ENCODE measurements around the gene DXO.

DXO gene

GRCh38 chr6:31967926-31968320 lies 4.0 kb downstream of the DXO start:
- H3K4me3 ChIP-seq (ENCODE audit: insufficient read depth, low read length, poor library complexity, severe bottlenecking): no peak overlapping the region
- H3K9me2 ChIP-seq (replicated peaks; ENCODE audit: insufficient read depth, low read length): no peaks in the 10 kb centered on the region
- no peaks in the 10 kb centered on the region for H3K9me3 ChIP-seq (ENCODE audit: insufficient read depth, low read length)
- no peak overlapping the region for H3K4me2 ChIP-seq (ENCODE audit: low read depth, low read length, poor library complexity, severe bottlenecking)
- TF ChIP-seq CTCF (IDR thresholded peaks at IDR 0.05; ENCODE audit: insufficient read depth, low read length, poor library complexity, severe bottlenecking) (no peak), EZH2phosphoT487 (conservative IDR thresholded peaks at IDR 0.05; ENCODE audit: low read length) (no peak)
- H3F3A ChIP-seq (ENCODE audit: insufficient read depth): peaks cover 6% of the 10 kb centered on the region
- no peaks in the 10 kb centered on the region for H4K20me1 ChIP-seq (ENCODE audit: low read depth, low read length)
- peaks cover 16% of the 10 kb centered on the region for H3K79me2 ChIP-seq (ENCODE audit: insufficient read depth, low read length)
- no peak overlapping the region for H3K27ac ChIP-seq (ENCODE audit: low read depth, low read length)
- no peaks in the 10 kb centered on the region for H3K27me3 ChIP-seq (ENCODE audit: low read length)
- no peak overlapping the region for H3K9ac ChIP-seq (ENCODE audit: low read length)
- H2AFZ ChIP-seq (ENCODE audit: low read depth, low read length, severe bottlenecking): no peak overlapping the region
- peaks cover 3% of the 10 kb centered on the region; the same call in 1 of the 2 replicates for H3K36me3 ChIP-seq (ENCODE audit: low read length)

- Histone ChIP-seq H3K79me2 (ENCODE audit: insufficient read depth, low read length) (peaks cover 11% of the 10 kb centered on the region; the same call in 1 of the 2 replicates), H3K27me3 (ENCODE audit: low read length) (no peaks in the 10 kb centered on the region), H3F3A (ENCODE audit: insufficient read depth) (peaks cover 6% of the 10 kb centered on the region), H3K4me3 (ENCODE audit: insufficient read depth, low read length, poor library complexity, severe bottlenecking) (no peak overlapping the region), H3K9me3 (ENCODE audit: insufficient read depth, low read length) (no peaks in the 10 kb centered on the region), H4K20me1 (ENCODE audit: low read depth, low read length) (no peaks in the 10 kb centered on the region), H2AFZ (ENCODE audit: low read depth, low read length, severe bottlenecking) (no peak overlapping the region), H3K27ac (ENCODE audit: low read depth, low read length) (no peak overlapping the region), H3K4me2 (ENCODE audit: low read depth, low read length, poor library complexity, severe bottlenecking) (no peak overlapping the region), H3K36me3 (ENCODE audit: low read length) (peaks cover 3% of the 10 kb centered on the region; the same call in 1 of the 2 replicates), H3K9ac (ENCODE audit: low read length) (no peak overlapping the region), H3K9me2 (replicated peaks; ENCODE audit: insufficient read depth, low read length) (no peaks in the 10 kb centered on the region)
- TF ChIP-seq EZH2phosphoT487 (conservative IDR thresholded peaks at IDR 0.05; ENCODE audit: low read length): no peak
- no peak for TF ChIP-seq CTCF (IDR thresholded peaks at IDR 0.05; ENCODE audit: insufficient read depth, low read length, poor library complexity, severe bottlenecking)
Measured at GRCh38 chr6:31966997-31967925, 4.7 kb downstream of the DXO start.

GRCh38 chr6:31966506-31966905 lies 5.4 kb downstream of the DXO start:
- no peak for TF ChIP-seq EZH2phosphoT487 (conservative IDR thresholded peaks at IDR 0.05; ENCODE audit: low read length)
- TF ChIP-seq CTCF (IDR thresholded peaks at IDR 0.05; ENCODE audit: insufficient read depth, low read length, poor library complexity, severe bottlenecking): no peak
- no peaks in the 10 kb centered on the region for H4K20me1 ChIP-seq (ENCODE audit: low read depth, low read length)
- H3K4me3 ChIP-seq (ENCODE audit: insufficient read depth, low read length, poor library complexity, severe bottlenecking): no peak overlapping the region
- no peaks in the 10 kb centered on the region for H3K9me2 ChIP-seq (replicated peaks; ENCODE audit: insufficient read depth, low read length)
- H2AFZ ChIP-seq (ENCODE audit: low read depth, low read length, severe bottlenecking): no peak overlapping the region
- peaks cover 8% of the 10 kb centered on the region; the same call in 1 of the 2 replicates for H3K79me2 ChIP-seq (ENCODE audit: insufficient read depth, low read length)
- no peak overlapping the region for H3K27ac ChIP-seq (ENCODE audit: low read depth, low read length)
- H3F3A ChIP-seq (ENCODE audit: insufficient read depth): peaks cover 6% of the 10 kb centered on the region
- H3K27me3 ChIP-seq (ENCODE audit: low read length): no peaks in the 10 kb centered on the region
- H3K9ac ChIP-seq (ENCODE audit: low read length): no peak overlapping the region
- peaks cover 3% of the 10 kb centered on the region; the same call in 1 of the 2 replicates for H3K36me3 ChIP-seq (ENCODE audit: low read length)
- H3K4me2 ChIP-seq (ENCODE audit: low read depth, low read length, poor library complexity, severe bottlenecking): no peak overlapping the region
- no peaks in the 10 kb centered on the region for H3K9me3 ChIP-seq (ENCODE audit: insufficient read depth, low read length)

Measured in SU-DHL-6 (cell line).